Esophagus squamous epithelium (tissue), 4 donors: ENCODE results near the gene PTPRN2.

ENCODE experiments used
- CTCF ChIP-seq, 6 experiments: fragments of 450-650 bp in 4 of 6; fragments of 200-600 bp in 2 of 6; sonication (generic) in 2 of 6; IDR thresholded peaks; one replicate each; pipeline ENCODE4 v1.5.1; 2016 to 2019; ENCODE audit warnings: antibody characterized with exemption in 6 of 6, mild to moderate bottlenecking in 4 of 6, moderate library complexity in 4 of 6
- POLR2A ChIP-seq, 4 donors: fragments of 450-650 bp; IDR thresholded peaks; one replicate each; pipeline ENCODE4 v1.6.1; 2017; ENCODE audit warnings: antibody characterized with exemption in 4 of 4, mild to moderate bottlenecking in 4 of 4, moderate library complexity in 3 of 4

GRCh38 chr7:158353606-158354570 lies 233.7 kb downstream of the PTPRN2 start:
- TF ChIP-seq CTCF (IDR thresholded peaks at IDR 0.05): peak in 5 of 6 experiments; percentile 32 to 67 (median 37)
- TF ChIP-seq POLR2A (IDR thresholded peaks at IDR 0.05): no peak
